Transverse colon (tissue), 4 donors: Measurements from ENCODE around the gene PHF21A. TPM values are rescaled to one million over a fixed set of nuclear protein-coding genes. Genes with fewer than 3 reads are reported as not detected.

Experiments
- DNase-seq: peaks from one replicate; pipeline ENCODE4 v3.0.0-alpha.2; 2019
- H3K27ac ChIP-seq, 4 donors: fragments of 200-600 bp; sonication (generic); 2 replicates each; pipeline ENCODE4 v1.5.1; 2016 to 2018; ENCODE audit warnings: inconsistent platforms in 4 of 4
- H3K27me3 ChIP-seq: fragments of 200-600 bp; sonication (generic); 2 replicates; pipeline ENCODE4 v1.5.1; 2017; ENCODE audit warnings: inconsistent platforms
- H3K36me3 ChIP-seq, 4 donors: fragments of 200-600 bp; sonication (generic); 2 replicates each; pipeline ENCODE4 v1.5.1; 2017 to 2019; ENCODE audit warnings: inconsistent platforms in 4 of 4
- H3K4me1 ChIP-seq, 4 donors: fragments of 200-600 bp; sonication (generic); 2 replicates each; pipeline ENCODE4 v1.5.1; 2017 to 2020; ENCODE audit warnings: inconsistent platforms in 4 of 4
- H3K4me3 ChIP-seq, 4 donors: fragments of 200-600 bp; sonication (generic); 1 replicate in 1 of 4; 2 replicates in 3 of 4; pipeline versions ENCODE4 v1.5.1 to v1.6.1; 2017 to 2019; ENCODE audit warnings: inconsistent platforms in 4 of 4
- H3K9me3 ChIP-seq, 2 donors: fragments of 200-600 bp; sonication (generic); 2 replicates each; pipeline ENCODE4 v1.5.1; 2017 to 2019; ENCODE audit warnings: inconsistent platforms in 2 of 2
- EP300 ChIP-seq: sonication (generic); formaldehyde crosslinking; IDR thresholded peaks from one replicate; pipeline ENCODE4 v1.6.1; 2017; ENCODE audit warnings: antibody characterized with exemption, low read depth
- POLR2A ChIP-seq: fragments of 450-650 bp; IDR thresholded peaks from one replicate; pipeline ENCODE4 v1.6.1; 2016; ENCODE audit warnings: antibody characterized with exemption, mild to moderate bottlenecking, moderate library complexity
- POLR2AphosphoS5 ChIP-seq, 3 donors: sonication (generic); formaldehyde crosslinking; IDR thresholded peaks; one replicate each; pipeline ENCODE4 v1.6.1; 2016; ENCODE audit warnings: antibody characterized with exemption in 3 of 3
- WGBS, 2 donors: methylation state at CpG; one replicate each; pipeline ENCODE4 v1.1.5; 2018; ENCODE audit warnings: low coverage in 1 of 2; 5-methylcytosine and 5-hydroxymethylcytosine counted together
- in situ Hi-C, 4 donors: fragments of 200-750 bp; cut with MboI; loops; one replicate each; pipeline versions ENCODE4 v1.15.0 to v1.15.1; 2017; ENCODE audit warnings: low sequenced_read_pairs in 3 of 4, low pct_ligation_motif_present in 1 of 4, low pct_unique_long_range_greater_than_20kb in 1 of 4
- intact Hi-C: fragments of 100-400 bp; cut with DNase I; formaldehyde crosslinking; loops from one replicate; pipeline ENCODE4 v1.15.1; 2023; ENCODE audit warnings: low total_unique reads
- total RNA-seq, 4 donors: library from RNA; depleted of rRNA; stranded (reverse); fragments of >200 nt; gene quantifications; one replicate each; pipeline ENCODE4 v1.1.0, GENCODE V29; 2016
- TF ChIP-seq, protein P1 (sequence below), 5 experiments: fragments of 200-600 bp in 3 of 5; fragments of 450-650 bp in 2 of 5; sonication (generic) in 3 of 5; IDR thresholded peaks; 1 replicate in 2 of 5; 2 replicates in 3 of 5; pipeline ENCODE4 v1.5.1; 2016 to 2017; ENCODE audit warnings: antibody characterized with exemption in 5 of 5, inconsistent platforms in 3 of 5, mild to moderate bottlenecking in 2 of 5, moderate library complexity in 1 of 5

PHF21A gene
- total RNA-seq, 4 donors from 2014 or later = 18.6 to 57.2 (median 40.2) TPM

DNA sequence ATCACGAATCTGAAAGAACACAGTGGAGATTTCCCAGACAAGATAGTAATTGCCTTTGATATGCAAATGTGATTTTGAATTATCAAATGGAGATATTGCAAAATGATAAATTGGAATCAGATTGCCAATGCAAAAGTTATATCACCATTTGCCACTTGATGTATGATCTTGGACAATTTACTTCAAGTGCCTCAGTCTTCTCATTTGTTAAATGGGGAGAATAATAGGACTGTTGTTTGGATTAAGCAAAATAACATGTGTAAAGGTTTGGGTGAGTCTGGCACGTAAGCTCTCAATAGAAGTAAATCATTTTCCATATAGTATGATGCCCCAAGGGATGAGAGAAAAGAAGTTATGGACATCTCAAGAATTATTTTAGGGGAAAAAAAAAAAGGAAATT, 7.9 kb upstream of the PHF21A start:
- no peaks in the 10 kb centered on the region for H3K9me3 ChIP-seq
- no peak overlapping the region for H3K4me3 ChIP-seq
- DNase-seq = no peak
- no peaks in the 10 kb centered on the region for H3K27me3 ChIP-seq
- in situ Hi-C loops (loop anchor here in 1 of 4 donors (25.0 kb wide), 1 partner anchor 183 kb away; no protein-coding TSS in a partner anchor), intact Hi-C loops (no loop called here)
- no peaks in the 10 kb centered on the region for H3K4me1 ChIP-seq
- H3K27ac ChIP-seq = no peak overlapping the region
- WGBS, 2 donors = 90 to 94% methylated on average over 2 of the region's 2 CpGs
- H3K36me3 ChIP-seq = no peaks in the 10 kb centered on the region
- TF ChIP-seq POLR2A = no peak
- TF ChIP-seq, protein P1, sequence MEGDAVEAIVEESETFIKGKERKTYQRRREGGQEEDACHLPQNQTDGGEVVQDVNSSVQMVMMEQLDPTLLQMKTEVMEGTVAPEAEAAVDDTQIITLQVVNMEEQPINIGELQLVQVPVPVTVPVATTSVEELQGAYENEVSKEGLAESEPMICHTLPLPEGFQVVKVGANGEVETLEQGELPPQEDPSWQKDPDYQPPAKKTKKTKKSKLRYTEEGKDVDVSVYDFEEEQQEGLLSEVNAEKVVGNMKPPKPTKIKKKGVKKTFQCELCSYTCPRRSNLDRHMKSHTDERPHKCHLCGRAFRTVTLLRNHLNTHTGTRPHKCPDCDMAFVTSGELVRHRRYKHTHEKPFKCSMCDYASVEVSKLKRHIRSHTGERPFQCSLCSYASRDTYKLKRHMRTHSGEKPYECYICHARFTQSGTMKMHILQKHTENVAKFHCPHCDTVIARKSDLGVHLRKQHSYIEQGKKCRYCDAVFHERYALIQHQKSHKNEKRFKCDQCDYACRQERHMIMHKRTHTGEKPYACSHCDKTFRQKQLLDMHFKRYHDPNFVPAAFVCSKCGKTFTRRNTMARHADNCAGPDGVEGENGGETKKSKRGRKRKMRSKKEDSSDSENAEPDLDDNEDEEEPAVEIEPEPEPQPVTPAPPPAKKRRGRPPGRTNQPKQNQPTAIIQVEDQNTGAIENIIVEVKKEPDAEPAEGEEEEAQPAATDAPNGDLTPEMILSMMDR (IDR thresholded peaks at IDR 0.05) = no peak
- no peak for TF ChIP-seq EP300
- no peak for TF ChIP-seq POLR2AphosphoS5 (IDR thresholded peaks at IDR 0.05)

DNA sequence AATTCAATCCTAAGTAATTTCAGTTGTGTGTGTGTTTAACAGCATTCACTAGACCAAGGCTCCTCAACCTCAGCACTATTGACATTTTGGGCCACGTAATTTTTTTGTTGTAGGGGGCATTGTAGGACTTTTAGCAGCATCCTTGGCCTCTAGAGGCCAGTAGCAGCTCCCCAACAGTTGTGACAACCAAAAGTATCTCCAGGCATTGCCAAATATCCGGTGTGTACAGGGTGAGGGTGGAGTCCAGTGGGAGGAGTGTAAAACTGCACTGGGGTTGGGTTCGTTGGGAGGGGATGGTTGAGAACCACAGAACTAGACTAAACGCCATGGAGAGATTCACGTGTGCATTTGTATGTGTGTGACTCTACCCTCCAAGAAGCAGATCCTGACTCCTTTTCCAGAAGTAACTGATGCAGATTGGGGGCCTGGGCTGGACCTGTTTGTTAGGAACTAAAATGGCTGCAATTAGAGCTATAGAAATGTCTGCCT, 5.9 kb upstream of the PHF21A start:
- Histone ChIP-seq H3K27ac (no peak overlapping the region), H3K36me3 (no peaks in the 10 kb centered on the region), H3K9me3 (no peaks in the 10 kb centered on the region), H3K4me3 (no peak overlapping the region), H3K4me1 (peaks cover 0 to 10% (median 2%) of the 10 kb centered on the region in 4 donors), H3K27me3 (no peaks in the 10 kb centered on the region)
- TF ChIP-seq POLR2A (no peak), POLR2AphosphoS5 (IDR thresholded peaks at IDR 0.05) (no peak), EP300 (no peak)
- TF ChIP-seq, protein P1 (IDR thresholded peaks at IDR 0.05) = peak in 3 of 5 experiments; percentile 5 to 12 (median 10)
- WGBS, 2 donors = 19 to 40% methylated on average over 1 to 5 of the region's 5 CpGs
- peak; percentile 47 for DNase-seq
- in situ Hi-C loops = loop anchor here in 1 of 4 donors (25.0 kb wide), 1 partner anchor 185 kb away; no protein-coding TSS in a partner anchor
- intact Hi-C loops = no loop called here

DNA sequence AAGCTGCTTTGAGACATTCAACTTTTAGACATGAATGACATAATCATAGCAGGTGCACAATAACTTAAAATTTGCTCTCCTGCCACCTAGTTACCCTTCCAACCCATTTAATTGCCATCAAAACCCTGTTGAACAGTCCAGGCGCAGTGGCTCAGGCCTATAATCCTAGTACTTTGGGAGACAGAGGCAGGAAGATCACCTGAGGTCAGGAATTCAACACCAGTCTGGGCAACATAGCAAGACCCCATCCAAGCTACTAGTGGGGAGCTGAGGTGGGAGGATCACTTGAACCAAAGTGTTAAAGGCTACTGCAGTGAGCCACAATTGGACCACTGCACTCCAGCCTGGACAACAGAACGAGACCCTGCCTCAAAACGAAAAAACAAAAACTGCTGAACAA, 4.0 kb upstream of the PHF21A start:
- in situ Hi-C loops = loop anchor here in 1 of 4 donors (25.0 kb wide), 1 partner anchor 187 kb away; no protein-coding TSS in a partner anchor
- no peak for TF ChIP-seq EP300
- TF ChIP-seq, protein P1 (IDR thresholded peaks at IDR 0.05) = no peak
- peaks cover 0 to 10% (median 2%) of the 10 kb centered on the region in 4 donors for H3K4me1 ChIP-seq
- no peak overlapping the region for H3K4me3 ChIP-seq
- no peaks in the 10 kb centered on the region for H3K36me3 ChIP-seq
- intact Hi-C loops = no loop called here
- no peaks in the 10 kb centered on the region for H3K27me3 ChIP-seq
- no peaks in the 10 kb centered on the region for H3K9me3 ChIP-seq
- 95 to 100% methylated on average over 3 of the region's 3 CpGs for WGBS, 2 donors
- no peak for DNase-seq
- no peak overlapping the region for H3K27ac ChIP-seq

DNA sequence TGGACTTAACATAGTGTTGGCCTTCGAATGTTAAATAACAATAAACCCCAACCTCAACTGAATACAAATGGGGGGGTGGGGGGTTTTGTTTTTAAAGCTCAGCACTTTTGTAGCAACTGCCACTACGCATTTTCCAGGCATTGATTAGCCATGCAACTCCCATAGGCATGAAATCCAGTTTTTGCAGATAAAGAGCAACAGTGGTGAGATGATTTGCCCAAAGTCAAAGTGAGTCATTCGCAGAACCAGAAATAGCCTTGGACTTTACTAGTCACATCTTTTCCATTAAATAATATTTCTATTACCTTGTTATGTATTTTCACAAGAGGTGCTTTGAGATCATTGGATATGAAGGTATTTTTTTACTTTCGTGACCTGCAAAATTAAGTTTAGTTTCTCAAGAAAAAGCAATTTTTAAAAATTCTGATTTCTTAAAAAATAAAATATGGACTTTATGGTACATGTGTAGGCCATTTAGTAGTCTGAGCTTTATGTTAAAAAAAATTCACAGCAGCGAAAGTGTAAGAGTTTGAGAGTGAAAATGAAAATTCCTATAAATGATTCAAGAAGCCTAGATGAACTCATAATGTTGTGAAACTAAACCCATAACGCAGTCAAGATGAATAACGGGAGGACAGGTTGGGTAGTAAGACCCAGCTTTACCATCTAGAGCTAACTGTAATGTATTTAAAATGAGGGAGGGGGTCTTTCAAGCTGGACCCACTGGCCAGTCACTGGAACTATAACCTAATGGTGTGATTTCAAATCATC, 1.9 kb upstream of the PHF21A start:
- Histone ChIP-seq H3K36me3 (no peaks in the 10 kb centered on the region), H3K27ac (peak overlapping the region; percentile 93 to 96 (median 94)), H3K9me3 (no peaks in the 10 kb centered on the region), H3K27me3 (no peaks in the 10 kb centered on the region), H3K4me3 (no peak overlapping the region), H3K4me1 (peaks cover 0 to 21% (median 8%) of the 10 kb centered on the region in 4 donors)
- intact Hi-C loops = no loop called here
- TF ChIP-seq POLR2A = no peak
- no peak for TF ChIP-seq EP300
- TF ChIP-seq POLR2AphosphoS5 (IDR thresholded peaks at IDR 0.05) = no peak
- TF ChIP-seq, protein P1 (IDR thresholded peaks at IDR 0.05) = no peak
- WGBS, 2 donors = 73 to 76% methylated on average over 7 of the region's 7 CpGs
- DNase-seq = no peak
- in situ Hi-C loops = no loop called here
